ENCODE data around the gene CEP192. TPM values are rescaled to one million over a fixed set of nuclear protein-coding genes. Genes with fewer than 3 reads are reported as not detected.

Gene CEP192
- total RNA-seq, 1 donor from 2014 or later = 39.6 TPM

- peaks cover 2% of the 10 kb centered on the region for H3K27me3 Mint-ChIP-seq (ENCODE audit: low read depth)
- no peak for DNase-seq (ENCODE audit: low read depth, low spot score)
- H3K27ac Mint-ChIP-seq (ENCODE audit: unreplicated experiment) = no peak overlapping the region
- H3K4me1 Mint-ChIP-seq = no peaks in the 10 kb centered on the region
- H3K4me3 Mint-ChIP-seq = no peak overlapping the region
- H3K36me3 Mint-ChIP-seq (ENCODE audit: low read depth) = peaks cover 3% of the 10 kb centered on the region
- TF ChIP-seq, protein P1, sequence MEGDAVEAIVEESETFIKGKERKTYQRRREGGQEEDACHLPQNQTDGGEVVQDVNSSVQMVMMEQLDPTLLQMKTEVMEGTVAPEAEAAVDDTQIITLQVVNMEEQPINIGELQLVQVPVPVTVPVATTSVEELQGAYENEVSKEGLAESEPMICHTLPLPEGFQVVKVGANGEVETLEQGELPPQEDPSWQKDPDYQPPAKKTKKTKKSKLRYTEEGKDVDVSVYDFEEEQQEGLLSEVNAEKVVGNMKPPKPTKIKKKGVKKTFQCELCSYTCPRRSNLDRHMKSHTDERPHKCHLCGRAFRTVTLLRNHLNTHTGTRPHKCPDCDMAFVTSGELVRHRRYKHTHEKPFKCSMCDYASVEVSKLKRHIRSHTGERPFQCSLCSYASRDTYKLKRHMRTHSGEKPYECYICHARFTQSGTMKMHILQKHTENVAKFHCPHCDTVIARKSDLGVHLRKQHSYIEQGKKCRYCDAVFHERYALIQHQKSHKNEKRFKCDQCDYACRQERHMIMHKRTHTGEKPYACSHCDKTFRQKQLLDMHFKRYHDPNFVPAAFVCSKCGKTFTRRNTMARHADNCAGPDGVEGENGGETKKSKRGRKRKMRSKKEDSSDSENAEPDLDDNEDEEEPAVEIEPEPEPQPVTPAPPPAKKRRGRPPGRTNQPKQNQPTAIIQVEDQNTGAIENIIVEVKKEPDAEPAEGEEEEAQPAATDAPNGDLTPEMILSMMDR (conservative IDR thresholded peaks at IDR 0.05) = no peak
- H3K9me3 Mint-ChIP-seq = peaks cover 13% of the 10 kb centered on the region
Observed at GRCh38 chr18:13147130-13147529, 156.0 kb downstream of the CEP192 start.

GRCh38 chr18:13151656-13152055, 160.5 kb downstream of the CEP192 start:
- H3K27ac Mint-ChIP-seq (ENCODE audit: unreplicated experiment) = no peak overlapping the region
- no peaks in the 10 kb centered on the region for H3K4me1 Mint-ChIP-seq
- no peak overlapping the region for H3K4me3 Mint-ChIP-seq
- no peak for DNase-seq (ENCODE audit: low read depth, low spot score)
- peaks cover 9% of the 10 kb centered on the region for H3K36me3 Mint-ChIP-seq (ENCODE audit: low read depth)
- TF ChIP-seq, protein P1 (conservative IDR thresholded peaks at IDR 0.05) = no peak
- peaks cover 17% of the 10 kb centered on the region for H3K9me3 Mint-ChIP-seq
- peaks cover 2% of the 10 kb centered on the region for H3K27me3 Mint-ChIP-seq (ENCODE audit: low read depth)

DNA sequence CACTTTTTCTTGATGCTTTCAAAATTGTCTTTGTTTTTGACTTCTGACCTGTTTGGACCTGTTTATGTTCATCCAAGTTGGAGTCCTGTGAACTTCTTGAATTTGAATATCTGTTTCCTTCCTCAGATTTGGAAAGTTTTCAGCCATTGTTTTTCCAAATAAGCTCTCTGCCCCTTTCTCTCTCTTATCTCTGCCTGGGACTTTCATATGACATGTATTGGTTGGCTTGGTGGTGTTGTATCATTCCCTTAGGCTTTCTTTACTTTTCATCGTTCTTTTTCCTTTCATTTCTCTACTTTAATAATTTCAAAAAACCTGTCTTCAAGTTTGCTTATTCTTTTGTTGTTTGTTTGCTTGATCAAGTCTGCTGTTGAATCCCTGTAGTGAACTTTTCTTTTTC, 167.3 kb downstream of the CEP192 start:
- H3K4me3 Mint-ChIP-seq = no peak overlapping the region
- peaks cover 26% of the 10 kb centered on the region for H3K36me3 Mint-ChIP-seq (ENCODE audit: low read depth)

GRCh38 chr18:13159579-13159978, 168.4 kb downstream of the CEP192 start:
- TF ChIP-seq, protein P1 (conservative IDR thresholded peaks at IDR 0.05) = peak; percentile 82
- H3K4me3 Mint-ChIP-seq = no peak overlapping the region
- no peaks in the 10 kb centered on the region for H3K27me3 Mint-ChIP-seq (ENCODE audit: low read depth)
- peaks cover 24% of the 10 kb centered on the region for H3K9me3 Mint-ChIP-seq
- peaks cover 23% of the 10 kb centered on the region for H3K36me3 Mint-ChIP-seq (ENCODE audit: low read depth)
- peak overlapping the region; percentile 37 for H3K27ac Mint-ChIP-seq (ENCODE audit: unreplicated experiment)
- DNase-seq (ENCODE audit: low read depth, low spot score) = peak; percentile 57
- H3K4me1 Mint-ChIP-seq = peaks cover 12% of the 10 kb centered on the region

More for the DNA sequence above, 167.3 kb downstream of the CEP192 start:
- peaks cover 24% of the 10 kb centered on the region for H3K9me3 Mint-ChIP-seq
- no peak overlapping the region for H3K27ac Mint-ChIP-seq (ENCODE audit: unreplicated experiment)
- DNase-seq (ENCODE audit: low read depth, low spot score) = no peak
- H3K27me3 Mint-ChIP-seq (ENCODE audit: low read depth) = no peaks in the 10 kb centered on the region
- H3K4me1 Mint-ChIP-seq = peaks cover 12% of the 10 kb centered on the region
- TF ChIP-seq, protein P1 (conservative IDR thresholded peaks at IDR 0.05) = no peak

- Mint-ChIP-seq H3K9me3 (peaks cover 16% of the 10 kb centered on the region), H3K4me3 (no peak overlapping the region), H3K36me3 (ENCODE audit: low read depth) (peaks cover 21% of the 10 kb centered on the region), H3K27ac (ENCODE audit: unreplicated experiment) (peak overlapping the region; percentile 70), H3K4me1 (peaks cover 19% of the 10 kb centered on the region), H3K27me3 (ENCODE audit: low read depth) (no peaks in the 10 kb centered on the region)
- no peak for DNase-seq (ENCODE audit: low read depth, low spot score)
- TF ChIP-seq, protein P1 (conservative IDR thresholded peaks at IDR 0.05) = no peak
Observed at GRCh38 chr18:13161276-13161899, 170.2 kb downstream of the CEP192 start.

All from neural crest cell (in vitro differentiated cells).